ENCODE measurements around the gene RUVBL1.
"Not testable (repeated sequence)": the region's sequence is repeated elsewhere in the genome, so short reads cannot be mapped to it uniquely, and the experiment has no call there.

RUVBL1 gene

DNA sequence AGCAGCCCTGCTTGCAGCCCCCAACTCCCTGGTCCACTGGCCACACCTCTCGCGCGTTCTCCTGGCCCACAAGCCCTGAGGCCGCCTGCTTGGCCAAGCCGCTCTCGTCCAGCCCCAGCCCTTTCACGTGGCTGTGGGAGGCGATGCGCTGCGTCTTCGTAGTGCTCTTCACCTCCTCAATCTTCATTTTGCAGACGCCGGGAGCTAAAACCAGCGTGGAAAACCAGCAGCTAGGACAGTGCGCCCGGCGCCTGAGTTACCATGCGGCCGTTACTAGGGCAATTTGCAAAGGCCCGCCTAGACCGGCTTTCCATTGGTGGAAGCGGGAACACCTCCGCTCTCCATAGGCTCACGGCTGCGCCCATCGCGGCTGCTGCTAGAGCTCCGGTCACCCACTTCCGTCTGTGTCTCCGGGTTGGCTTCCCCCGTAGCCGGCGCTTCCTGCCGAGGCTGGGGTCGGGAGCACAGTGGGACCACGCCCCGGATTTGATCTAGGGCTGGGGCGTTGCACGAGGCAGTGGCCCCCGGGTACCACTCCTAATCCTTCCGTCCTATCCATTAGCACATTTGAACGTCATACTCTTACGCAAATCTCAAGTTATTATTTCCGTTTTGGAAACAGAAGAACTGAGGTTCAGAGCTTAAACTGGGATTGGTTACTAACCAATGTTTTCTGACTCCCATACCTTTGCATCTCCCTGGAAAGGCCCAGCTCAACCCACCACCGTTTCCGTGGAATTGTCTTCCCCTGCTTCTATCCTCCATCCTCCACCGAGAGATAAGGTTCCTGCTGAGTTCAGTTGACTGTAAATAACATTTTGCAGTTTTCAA lies at the start of gene RUVBL1:
Gene RUVBL1 (minus strand): TSS at position 275 of the 831 bp plus-strand sequence. CDS start 88 bp downstream, at position 187.
- peak; percentile 98 for DNase-seq (ENCODE audit: low spot score)

DNA sequence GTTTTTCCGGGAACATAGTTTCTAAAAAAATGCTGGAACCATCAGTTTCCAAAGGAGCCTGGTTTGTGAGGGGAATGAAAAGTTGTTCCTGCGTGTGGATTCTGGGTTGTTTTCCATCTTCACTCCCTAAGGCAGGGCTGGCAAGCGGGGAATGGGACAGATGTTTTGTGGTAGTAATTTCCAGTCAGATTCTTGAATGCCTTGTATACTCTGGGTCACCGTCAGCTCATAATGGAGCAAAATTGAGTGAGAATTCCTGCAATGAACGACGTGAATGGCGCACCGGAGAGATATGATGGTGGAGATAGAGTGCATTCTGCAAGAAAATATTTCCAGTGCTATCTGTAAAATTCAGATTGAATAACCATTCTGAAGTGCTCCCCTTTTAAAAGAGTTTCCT lies 49.6 kb upstream of the RUVBL1 start:
- no peak for DNase-seq (ENCODE audit: low spot score)

GRCh38 chr3:128170866-128171516 lies 47.4 kb upstream of the RUVBL1 start:
- DNase-seq (ENCODE audit: low spot score): peak; percentile 2

DNA sequence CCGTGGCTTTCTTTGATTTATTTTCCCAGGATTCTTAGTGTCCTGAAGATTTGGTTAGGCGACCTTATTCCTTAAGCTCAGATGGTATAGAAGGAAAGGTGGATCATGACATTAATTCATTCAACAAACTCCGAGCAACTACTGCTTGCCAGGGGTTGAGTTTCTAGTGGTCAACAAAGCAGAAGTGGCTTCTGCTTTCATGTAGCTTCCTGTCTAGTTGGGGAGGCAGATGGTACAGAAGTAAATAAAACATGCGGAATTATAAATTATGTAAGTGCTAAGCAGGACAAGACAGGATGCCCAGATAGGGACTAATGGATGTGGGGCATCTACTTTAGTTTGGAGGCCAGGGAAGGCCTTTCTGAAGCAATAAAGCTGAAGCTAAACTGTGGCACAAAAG lies 45.2 kb upstream of the RUVBL1 start:
- DNase-seq (ENCODE audit: low spot score): no peak

GRCh38 chr3:128167973-128168674 lies 44.5 kb upstream of the RUVBL1 start:
- no peak for DNase-seq (ENCODE audit: low spot score)

DNA sequence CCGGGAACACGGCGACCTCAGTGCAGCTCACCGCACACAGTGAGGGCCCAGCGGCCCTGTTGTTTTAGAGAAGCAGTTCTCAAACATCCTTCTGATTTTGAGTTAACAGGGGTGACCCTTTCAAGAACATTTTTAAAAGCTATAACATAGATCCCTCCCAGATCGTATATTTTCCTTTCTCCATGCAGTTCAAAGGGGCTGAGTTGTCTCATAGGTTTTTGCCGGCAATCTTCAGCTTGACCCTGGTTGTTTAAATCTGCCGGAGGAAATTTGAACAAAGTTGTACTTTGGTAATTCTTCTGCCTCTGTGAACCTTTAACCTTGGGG lies 44.0 kb upstream of the RUVBL1 start:
- DNase-seq (ENCODE audit: low spot score): no peak

DNA sequence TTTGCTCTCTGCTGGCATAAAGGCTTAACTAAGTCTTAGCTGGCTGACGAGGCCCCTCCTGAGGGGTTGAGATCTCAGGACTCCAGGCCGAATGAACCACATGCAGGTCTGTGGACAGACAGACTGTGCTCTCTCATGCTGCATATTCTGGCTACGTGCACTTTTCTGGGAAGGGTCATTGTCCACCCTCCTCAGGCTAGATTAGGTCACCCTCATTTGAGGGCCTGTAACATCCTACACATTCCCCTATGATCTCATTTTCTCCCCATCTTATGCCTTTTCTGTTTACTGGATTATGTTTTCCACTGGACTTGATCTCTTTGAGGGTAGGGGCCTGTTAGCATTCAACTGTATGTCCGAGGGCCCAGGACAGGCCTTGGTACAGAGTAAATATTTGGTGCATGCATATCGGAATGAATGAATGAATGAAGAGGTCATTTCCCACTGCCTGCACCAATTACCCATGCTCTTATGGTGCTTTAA lies 43.4 kb upstream of the RUVBL1 start:
- no peak for DNase-seq (ENCODE audit: low spot score)

- no peak for DNase-seq (ENCODE audit: low spot score)
Observed at GRCh38 chr3:128163432-128163831, 39.8 kb upstream of the RUVBL1 start.

DNA sequence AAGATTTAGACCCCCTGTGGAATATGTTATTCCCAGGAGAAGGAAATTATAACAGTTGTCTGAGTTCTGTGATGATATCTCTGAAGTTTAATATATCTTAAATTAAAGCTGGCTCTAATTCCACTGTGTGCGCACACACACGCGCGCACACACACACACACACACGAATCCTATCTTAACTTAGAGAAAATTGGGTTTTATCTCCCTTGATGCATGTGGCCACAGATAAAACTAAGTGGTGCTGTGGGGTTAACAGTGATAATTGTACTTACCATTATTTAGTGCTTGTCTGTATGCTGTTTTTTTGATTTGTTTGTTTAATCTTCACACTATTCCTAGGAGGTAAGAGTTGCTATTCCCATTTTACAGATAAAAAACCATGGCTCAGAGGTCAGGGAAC lies 37.0 kb upstream of the RUVBL1 start:
- no peak for DNase-seq (ENCODE audit: low spot score)

DNA sequence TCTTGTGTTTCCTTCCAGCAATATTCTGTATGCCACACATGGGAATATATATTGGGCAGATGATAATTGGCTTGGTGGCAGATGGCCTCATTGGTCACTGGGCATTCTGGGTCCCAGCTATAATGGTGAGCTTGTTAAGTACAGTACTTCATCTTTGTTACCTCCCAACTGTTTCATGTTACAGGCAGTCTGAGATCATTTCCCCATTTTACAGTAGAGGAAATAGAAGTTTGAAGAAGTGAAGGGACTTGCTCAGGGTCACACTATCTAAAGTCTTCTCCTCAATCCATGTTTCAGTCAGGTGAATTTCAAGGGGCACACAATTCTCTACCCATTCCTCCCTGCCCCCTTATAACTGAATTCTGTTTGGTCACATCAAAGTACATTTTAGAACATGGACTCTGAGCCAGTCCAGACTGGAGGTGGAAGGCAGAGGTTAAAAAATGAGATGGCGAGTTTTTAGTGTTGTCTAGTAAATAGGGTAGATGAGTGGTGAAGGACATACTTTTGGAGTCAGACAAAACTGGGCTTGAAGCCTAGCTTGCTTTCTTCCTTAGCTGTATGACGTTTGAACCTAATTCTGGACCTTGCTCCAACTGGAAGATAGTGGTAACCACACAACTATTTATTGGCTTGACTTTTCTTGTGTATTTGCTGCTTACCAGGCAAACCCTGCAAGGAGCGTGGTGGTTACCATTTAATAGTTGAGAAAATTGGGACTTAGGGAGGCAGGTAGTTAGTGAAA lies 32.2 kb upstream of the RUVBL1 start:
- no peak for DNase-seq (ENCODE audit: low spot score)

- DNase-seq (ENCODE audit: low spot score): not testable (repeated sequence)
Observed at GRCh38 chr3:128154354-128154753, 30.7 kb upstream of the RUVBL1 start.

DNA sequence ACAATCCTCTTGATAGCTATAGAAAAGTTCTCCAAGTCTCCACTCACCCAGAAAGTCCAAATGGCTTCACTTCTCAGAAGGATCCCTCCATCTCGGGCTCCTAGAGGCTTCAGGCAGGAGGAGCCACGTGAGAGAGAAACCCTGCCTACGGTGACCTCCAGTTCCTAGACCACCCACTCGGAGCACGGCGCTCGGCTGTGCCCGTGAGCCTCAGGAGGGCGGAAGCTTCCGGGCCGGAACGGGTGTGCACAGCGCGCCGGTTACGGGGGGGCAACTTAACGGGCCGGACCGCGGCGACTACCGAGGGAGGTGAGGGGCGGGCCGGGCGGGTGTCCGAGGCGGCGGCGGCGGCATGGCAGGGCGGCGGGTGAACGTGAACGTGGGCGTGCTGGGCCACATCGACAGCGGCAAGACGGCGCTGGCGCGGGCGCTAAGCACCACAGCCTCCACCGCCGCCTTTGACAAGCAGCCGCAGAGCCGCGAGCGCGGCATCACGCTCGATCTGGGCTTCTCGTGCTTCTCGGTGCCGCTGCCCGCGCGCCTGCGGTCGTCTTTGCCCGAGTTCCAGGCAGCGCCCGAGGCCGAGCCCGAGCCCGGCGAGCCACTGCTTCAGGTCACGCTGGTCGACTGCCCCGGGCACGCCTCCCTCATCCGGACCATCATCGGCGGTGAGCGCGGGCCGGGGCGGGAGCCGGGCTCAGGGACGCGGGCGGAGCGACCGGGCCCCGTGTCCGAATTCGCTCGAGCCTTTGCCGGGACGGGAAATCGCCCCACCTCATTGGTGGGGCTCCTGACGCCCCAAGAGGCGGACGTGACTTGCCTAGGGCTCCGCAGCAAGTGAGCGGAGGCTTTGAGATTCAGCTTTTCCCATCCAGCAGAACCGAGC lies 29.8 kb upstream of the RUVBL1 start, which contains the start of gene EEFSEC:
Gene EEFSEC (plus strand): TSS at position 326 of the 886 bp plus-strand sequence. CDS start 27 bp downstream, at position 353.
- peak; percentile 73 for DNase-seq (ENCODE audit: low spot score)

DNA sequence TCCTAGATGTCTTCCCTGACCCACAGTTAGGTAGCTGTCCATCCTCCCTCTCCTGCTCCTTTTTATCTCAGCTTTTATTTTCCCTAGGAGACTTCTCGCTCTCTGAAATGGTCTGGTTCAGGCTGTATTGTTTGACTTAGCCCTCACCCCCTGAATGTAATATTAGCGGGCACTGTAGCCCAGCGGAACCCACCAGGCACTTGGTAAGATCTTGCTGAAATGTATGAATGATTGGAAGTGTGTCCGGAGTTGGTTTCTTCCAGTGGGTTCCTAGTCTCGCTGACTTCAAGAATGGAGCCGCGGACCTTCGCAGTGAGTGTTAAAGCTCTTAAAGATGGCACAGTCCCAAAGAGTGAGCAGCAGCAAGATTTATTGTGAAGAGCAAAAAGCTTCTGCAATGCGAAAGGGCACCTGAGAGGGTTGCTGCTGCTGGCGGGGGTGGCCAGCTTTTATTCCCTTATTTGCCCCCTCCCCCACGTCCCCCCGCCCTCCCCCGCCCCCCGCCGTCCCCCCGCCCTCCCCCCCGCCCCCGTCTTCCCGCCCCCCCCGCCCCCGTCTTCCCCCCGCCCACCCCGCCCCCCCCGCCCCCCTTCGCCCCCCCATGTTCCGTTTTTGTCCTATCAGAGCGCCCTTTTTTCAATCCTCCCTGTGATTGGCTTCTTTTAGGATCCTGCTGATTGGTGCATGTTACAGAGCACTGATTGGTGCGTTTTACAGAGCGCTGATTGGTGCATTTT lies 29.0 kb upstream of the RUVBL1 start:
- peak; percentile 69 for DNase-seq (ENCODE audit: low spot score)

DNA sequence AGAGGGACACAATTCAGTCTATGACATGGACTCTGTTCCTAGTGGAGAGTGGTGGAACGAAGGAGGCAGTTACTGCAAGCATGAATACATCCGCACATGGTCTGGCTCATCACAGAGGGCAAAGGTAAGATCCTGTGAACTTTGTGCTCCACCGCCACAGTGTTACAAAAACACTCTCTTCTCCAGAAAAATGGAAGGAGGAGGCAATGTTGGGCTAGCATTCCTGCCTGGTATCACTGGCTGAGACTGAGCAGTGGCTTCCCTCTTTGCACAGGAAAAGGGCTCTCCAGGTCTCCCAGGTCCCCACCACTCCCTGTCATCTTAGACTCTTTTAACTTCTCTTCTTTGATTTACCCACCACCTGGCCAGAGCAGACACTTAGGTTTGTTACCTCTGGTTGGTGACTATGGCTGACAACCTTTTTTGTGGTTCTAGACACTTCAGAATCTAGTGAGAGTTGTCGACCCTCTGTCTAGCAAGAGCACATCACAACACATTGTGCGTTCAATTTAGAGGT lies 28.2 kb upstream of the RUVBL1 start:
- DNase-seq (ENCODE audit: low spot score): no peak

- no peak for DNase-seq (ENCODE audit: low spot score)
Observed at GRCh38 chr3:128149650-128150049, 26.0 kb upstream of the RUVBL1 start.

DNA sequence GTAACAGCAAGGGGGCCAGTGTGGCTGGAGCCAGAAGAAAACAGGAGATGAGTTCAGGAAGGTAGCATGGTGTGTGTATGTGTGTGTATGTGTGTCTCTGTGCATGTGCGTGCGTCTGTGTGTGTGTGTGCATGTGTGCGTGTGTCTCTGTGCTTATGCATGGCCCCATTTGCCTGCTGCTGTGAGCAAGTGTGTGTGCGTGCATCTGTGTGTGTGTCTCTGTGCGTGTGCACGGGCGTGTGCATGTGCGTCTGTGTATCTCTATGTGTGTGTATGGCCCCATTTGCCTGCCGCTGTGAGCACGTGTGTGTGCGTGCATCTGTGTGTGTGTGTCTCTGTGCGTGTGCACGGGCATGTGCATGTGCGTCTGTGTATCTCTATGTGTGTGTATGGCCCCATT lies 22.6 kb upstream of the RUVBL1 start:
- DNase-seq (ENCODE audit: low spot score): no peak

DNA sequence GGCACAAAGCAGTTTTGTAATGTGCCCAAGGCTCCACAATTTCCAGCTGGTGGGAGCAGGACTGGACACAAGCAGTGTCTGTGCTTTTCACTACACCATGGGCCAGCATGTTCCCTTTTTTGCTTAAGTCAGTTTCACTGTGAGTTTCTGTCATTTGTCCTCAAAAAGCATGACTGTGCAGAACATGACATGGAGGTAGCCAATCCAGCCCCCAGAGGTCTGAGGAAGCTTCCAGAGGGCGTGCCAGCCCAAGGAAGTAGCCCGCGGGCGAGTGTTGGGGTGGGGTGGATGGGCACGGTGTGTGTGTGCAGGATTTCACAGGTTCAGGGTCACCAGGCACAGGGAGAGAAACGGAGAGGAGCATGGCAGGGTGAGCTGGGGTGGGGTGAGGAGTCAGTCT lies 21.7 kb upstream of the RUVBL1 start:
- DNase-seq (ENCODE audit: low spot score): no peak

DNA sequence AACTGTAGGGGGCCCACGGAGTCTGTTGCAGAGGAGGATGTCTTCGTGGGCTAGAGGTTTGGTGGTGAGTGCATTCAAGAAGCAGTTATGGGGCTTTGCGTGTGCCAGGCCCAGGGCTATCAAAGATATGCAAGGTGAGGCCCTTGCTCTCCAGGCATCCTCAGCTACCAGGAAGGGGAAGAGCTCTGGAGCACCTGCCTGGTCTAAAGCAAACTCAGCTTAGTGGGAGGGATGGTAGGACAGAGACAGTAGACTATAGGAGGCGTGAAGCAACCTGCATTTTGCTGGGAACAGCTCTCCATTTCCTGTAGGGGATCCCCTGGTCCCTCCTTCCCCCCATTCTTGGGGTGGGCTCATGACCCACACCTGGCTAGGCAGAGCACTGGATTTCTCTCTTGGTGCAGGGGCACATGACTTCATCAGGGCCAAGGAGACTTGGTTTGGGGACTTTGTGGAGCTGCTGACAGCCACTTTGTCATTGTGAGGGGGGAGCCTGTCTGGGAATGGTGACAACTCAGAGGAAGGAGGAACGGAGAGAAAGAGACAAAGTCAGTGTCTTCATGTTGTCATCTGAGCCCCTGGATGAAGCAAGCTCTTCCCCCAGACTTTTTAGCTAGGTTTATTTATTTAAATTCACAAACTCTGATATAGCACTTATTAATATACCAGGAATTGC lies 21.0 kb upstream of the RUVBL1 start:
- DNase-seq (ENCODE audit: low spot score): no peak

DNA sequence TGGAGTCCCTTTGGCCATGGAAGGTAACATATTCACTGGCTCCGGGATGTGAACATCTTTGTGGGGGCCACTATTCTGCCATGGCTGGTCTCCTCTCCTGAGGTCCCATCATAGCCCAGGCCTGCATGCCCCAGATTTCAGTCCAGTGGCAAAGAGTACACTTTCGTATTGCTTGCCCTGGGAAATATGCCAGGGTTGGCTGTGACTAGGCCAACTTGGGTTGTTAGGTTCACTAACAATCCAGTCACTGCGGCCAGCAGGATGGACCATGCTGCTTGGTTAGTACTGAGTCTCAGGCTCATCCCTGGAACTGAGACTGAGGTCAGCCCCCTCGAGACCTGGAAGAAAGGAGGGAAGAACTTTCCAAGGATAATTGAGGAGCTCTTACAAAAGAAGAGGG lies 19.9 kb upstream of the RUVBL1 start:
- DNase-seq (ENCODE audit: low spot score): no peak
